CD14-positive monocyte (primary cell): ENCODE results near the gene AP1G2. TPM values are rescaled to one million over a fixed set of nuclear protein-coding genes. Genes with fewer than 3 reads are reported as not detected.

Experiments
- DNase-seq, 3 donors: peaks; one replicate each; pipeline ENCODE4 v3.0.0-alpha.2; 2011 to 2022
- H2AFZ ChIP-seq: 2 replicates; pipeline ENCODE4 v1.6.0; 2012; ENCODE audit warnings: mild to moderate bottlenecking, low read depth, low read length, inconsistent platforms; ENCODE audit not compliant: insufficient read depth, poor library complexity, severe bottlenecking
- H3K27ac ChIP-seq, 2 donors: 1 replicate in 1 of 2; 2 replicates in 1 of 2; pipeline ENCODE4 v1.5.1; 2012 to 2013; ENCODE audit warnings: low read length in 2 of 2, control low read depth in 1 of 2, inconsistent platforms in 1 of 2, low read depth in 1 of 2, mild to moderate bottlenecking in 1 of 2
- H3K27me3 ChIP-seq, 2 donors: one replicate each; pipeline versions ENCODE4 v1.6.0 to v1.6.1; 2011 to 2013; ENCODE audit warnings: low read length in 2 of 2; ENCODE audit not compliant: control insufficient read depth in 2 of 2, insufficient read depth in 2 of 2
- H3K36me3 ChIP-seq, 2 donors: replicated peaks in 1 of 2; 1 replicate in 1 of 2; 2 replicates in 1 of 2; pipeline versions ENCODE4 v1.5.1 to v1.6.1; 2012 to 2013; ENCODE audit warnings: low read length in 2 of 2, control low read depth in 1 of 2, inconsistent platforms in 1 of 2, mild to moderate bottlenecking in 1 of 2; ENCODE audit not compliant: insufficient read depth in 2 of 2, control insufficient read depth in 1 of 2
- H3K4me1 ChIP-seq, 2 donors: 1 replicate in 1 of 2; 2 replicates in 1 of 2; pipeline versions ENCODE4 v1.5.1 to v1.6.1; 2012 to 2013; ENCODE audit warnings: low read length in 2 of 2, control low read depth in 1 of 2, inconsistent platforms in 1 of 2, mild to moderate bottlenecking in 1 of 2, moderate library complexity in 1 of 2; ENCODE audit not compliant: insufficient read depth in 2 of 2, control insufficient read depth in 1 of 2
- H3K4me2 ChIP-seq: replicated peaks from 2 replicates; pipeline ENCODE3; 2012; ENCODE audit warnings: low read length, moderate library complexity, mild to moderate bottlenecking; ENCODE audit not compliant: poor library complexity, severe bottlenecking; ENCODE audit errors: extremely low read depth
- H3K4me3 ChIP-seq, 3 experiments: fragments of 200-600 bp in 1 of 3; sonication (generic) in 1 of 3; replicated peaks in 1 of 3; 1 replicate in 2 of 3; 2 replicates in 1 of 3; pipeline ENCODE4 v1.5.1; 2011 to 2013; ENCODE audit warnings: low read length in 3 of 3, mild to moderate bottlenecking in 3 of 3, control low read depth in 2 of 3, low read depth in 2 of 3, inconsistent platforms in 1 of 3, moderate library complexity in 1 of 3
- H3K79me2 ChIP-seq: 2 replicates; pipeline ENCODE4 v1.6.0; 2012; ENCODE audit warnings: mild to moderate bottlenecking, control low read depth, inconsistent platforms, low read length, moderate library complexity; ENCODE audit not compliant: insufficient read depth
- H3K9ac ChIP-seq: 2 replicates; pipeline ENCODE4 v1.6.0; 2017; ENCODE audit warnings: low read length, mild to moderate bottlenecking; ENCODE audit not compliant: insufficient read depth, poor library complexity, severe bottlenecking
- H3K9me3 ChIP-seq, 2 donors: replicated peaks in 1 of 2; 1 replicate in 1 of 2; 2 replicates in 1 of 2; pipeline versions ENCODE4 v1.5.1 to v1.6.1; 2012 to 2013; ENCODE audit warnings: low read length in 2 of 2, control low read depth in 1 of 2; ENCODE audit not compliant: control insufficient read depth in 1 of 2, insufficient read depth in 1 of 2
- H4K20me1 ChIP-seq: 2 replicates; pipeline ENCODE4 v1.6.0; 2012; ENCODE audit warnings: mild to moderate bottlenecking, low read length, control low read depth, moderate library complexity; ENCODE audit not compliant: insufficient read depth
- H3K27ac Mint-ChIP-seq, 7 donors: one replicate each; pipeline ENCODE4 v1.8.0; 2020; ENCODE audit warnings: mild to moderate bottlenecking in 7 of 7, mixed read lengths in 7 of 7, moderate library complexity in 6 of 7, inconsistent platforms in 2 of 7
- H3K27me3 Mint-ChIP-seq, 3 donors: one replicate each; pipeline ENCODE4 v1.8.0; 2021 to 2022; ENCODE audit warnings: low read depth in 3 of 3, mild to moderate bottlenecking in 3 of 3, mixed read lengths in 3 of 3, moderate library complexity in 3 of 3, inconsistent platforms in 1 of 3
- H3K36me3 Mint-ChIP-seq, 2 donors: one replicate each; pipeline ENCODE4 v1.8.0; 2020; ENCODE audit warnings: mixed read lengths in 2 of 2, inconsistent platforms in 1 of 2, mild to moderate bottlenecking in 1 of 2
- H3K4me1 Mint-ChIP-seq: one replicate; pipeline ENCODE4 v1.8.0; 2020; ENCODE audit warnings: mild to moderate bottlenecking, mixed read lengths
- H3K4me3 Mint-ChIP-seq, 2 donors: one replicate each; pipeline ENCODE4 v1.8.0; 2020; ENCODE audit warnings: mild to moderate bottlenecking in 2 of 2, mixed read lengths in 2 of 2, moderate library complexity in 1 of 2
- H3K9me3 Mint-ChIP-seq, 7 donors: one replicate each; pipeline ENCODE4 v1.8.0; 2020 to 2022; ENCODE audit warnings: mixed read lengths in 7 of 7, mild to moderate bottlenecking in 6 of 7, moderate library complexity in 6 of 7, inconsistent platforms in 2 of 7
- CTCF ChIP-seq: fragments of 200-600 bp; IDR thresholded peaks from one replicate; pipeline ENCODE4 v1.8.0; 2022; ENCODE audit warnings: antibody characterized with exemption, mild to moderate bottlenecking
- WGBS: methylation state at CpG from one replicate; pipeline ENCODE4 v1.1.5; 2013; ENCODE audit warnings: missing lambda C conversion rate; ENCODE audit not compliant: insufficient coverage; 5-methylcytosine and 5-hydroxymethylcytosine counted together
- intact Hi-C, 2 donors: fragments of 100-400 bp; cut with micrococcal nuclease; formaldehyde crosslinking; loops; one replicate each; pipeline versions ENCODE4 v1.15.0 to v1.15.1; 2023
- polyA plus RNA-seq, 3 donors: library from polyadenylated mRNA; depleted of rRNA in 1 of 3; unstranded in 2 of 3; stranded (reverse) in 1 of 3; fragments of 300-500 nt in 2 of 3; fragments of >200 nt in 1 of 3; fragmentation: Illumina TruSeq in 2 of 3; gene quantifications; 1 replicate in 2 of 3; 2 replicates in 1 of 3; pipeline ENCODE4 v1.2.3, GENCODE V29; 2012 to 2021

Gene AP1G2
- polyA plus RNA-seq, 3 donors = 32.2 to 437 (median 37.0) TPM

- no peak for TF ChIP-seq CTCF
- WGBS = 84% methylated on average over 22 of the region's 23 CpGs
- Histone ChIP-seq H3K4me3 (no peak overlapping the region), H3K27ac (no peak overlapping the region), H3K27me3 (peaks cover 2 to 11% of the 10 kb centered on the region in 2 donors), H3K36me3 (peaks cover 2% of the 10 kb centered on the region in 2 donors), H3K4me1 (peaks cover 60 to 80% of the 10 kb centered on the region in 2 donors), H3K79me2 (peaks cover 13% of the 10 kb centered on the region), H2AFZ (no peak overlapping the region), H3K9me3 (no peaks in the 10 kb centered on the region), H3K9ac (no peak overlapping the region), H3K4me2 (peak overlapping the region; percentile 73), H4K20me1 (peaks cover under 1% of the 10 kb centered on the region)
- H3K9me3 Mint-ChIP-seq = peaks cover 0 to 12% (median 4%) of the 10 kb centered on the region in 7 donors
- H3K27me3 Mint-ChIP-seq = peaks cover 8 to 16% (median 11%) of the 10 kb centered on the region in 3 donors
- peaks cover 61% of the 10 kb centered on the region for H3K4me1 Mint-ChIP-seq
- no peak overlapping the region for H3K4me3 Mint-ChIP-seq
- no peak for DNase-seq
- intact Hi-C loops = no loop called here
- peak overlapping the region in 1 of 7 donors; percentile 98 for H3K27ac Mint-ChIP-seq
- H3K36me3 Mint-ChIP-seq = peaks cover 4 to 8% of the 10 kb centered on the region in 2 donors
Measured at GRCh38 chr14:23570806-23571483, 3.4 kb upstream of the AP1G2 start.

- Histone ChIP-seq H3K4me2 (no peak overlapping the region), H3K36me3 (peaks cover 14 to 16% of the 10 kb centered on the region in 2 donors), H3K9me3 (no peaks in the 10 kb centered on the region), H3K9ac (no peak overlapping the region), H3K79me2 (peaks cover 15% of the 10 kb centered on the region), H2AFZ (no peak overlapping the region), H3K4me3 (no peak overlapping the region), H4K20me1 (peaks cover 8% of the 10 kb centered on the region), H3K27me3 (no peaks in the 10 kb centered on the region), H3K4me1 (peaks cover 60 to 78% of the 10 kb centered on the region in 2 donors), H3K27ac (no peak overlapping the region)
- peak overlapping the region in 2 of 7 donors; percentile 2 to 91 for H3K27ac Mint-ChIP-seq
- peaks cover 63% of the 10 kb centered on the region for H3K4me1 Mint-ChIP-seq
- peaks cover 12 to 18% of the 10 kb centered on the region in 2 donors for H3K36me3 Mint-ChIP-seq
- H3K9me3 Mint-ChIP-seq = peaks cover 0 to 5% (median 0%) of the 10 kb centered on the region in 7 donors
- no peak overlapping the region for H3K4me3 Mint-ChIP-seq
- 83% methylated on average over 4 of the region's 7 CpGs for WGBS
- intact Hi-C loops = loop anchor here in 1 of 2 donors (10.0 kb wide), 1 partner anchor 245 kb away; the partner anchor contains the start of gene PABPN1
- H3K27me3 Mint-ChIP-seq = peaks cover 0 to 6% (median 0%) of the 10 kb centered on the region in 3 donors
- DNase-seq = no peak
- no peak for TF ChIP-seq CTCF
Measured at GRCh38 chr14:23569443-23570151, 2.0 kb upstream of the AP1G2 start.
